K562 (cell line): Measurements from ENCODE around the gene SPTLC3. TPM values are rescaled to one million over a fixed set of nuclear protein-coding genes. Genes with fewer than 3 reads are reported as not detected.

Experiments used
- ATAC-seq: fragments of 200-7000 bp; cut with Tn5 transposase; 3 replicates; pipeline ENCODE4 v1.9.1; 2020; ENCODE audit warnings: moderate library complexity
- BruUV-seq: library from RNA; stranded (reverse); fragments of 400-500 nt; replicated peaks from 2 replicates; lab custom pipeline; 2021; lab: Mats Ljungman, UMichigan
- CTCF ChIA-PET: fragments of 300-600 bp; formaldehyde crosslinking; extraction: SDS; loops from one replicate; lab custom pipeline; 2021; ENCODE audit warnings: low intra/inter-chr PET ratio; lab: Yijun Ruan, JAX
- POLR2A ChIA-PET: fragments of 300-600, 350-650 bp; sonication (Branson Sonifier 250); formaldehyde crosslinking; extraction: SDS; loops from one replicate; lab custom pipeline; 2021; ENCODE audit warnings: antibody characterized with exemption, inconsistent platforms; lab: Yijun Ruan, JAX
- DNase-seq, 4 experiments: peaks; one replicate each; pipeline versions ENCODE4 v3.0.0 to v3.0.0-alpha.2; 2011 to 2018; ENCODE audit warnings: low spot score in 3 of 4, mixed read lengths in 3 of 4; ENCODE audit errors: extremely low read depth in 1 of 4
- FAIRE-seq: peaks from 2 replicates; lab custom pipeline; 2011; peaks lifted over from hg19 to GRCh38; lab: Jason Lieb, UNC
- H2AFZ ChIP-seq: 2 replicates; pipeline ENCODE4 v1.6.0; 2011; ENCODE audit warnings: low read depth, low read length, control low read depth, inconsistent platforms
- H3K27ac ChIP-seq: fragments of 200-600 bp; 3 replicates; pipeline ENCODE4 v1.8.0; 2011; ENCODE audit warnings: low read depth, mild to moderate bottlenecking, control low read depth, inconsistent platforms, low read length, moderate library complexity, mixed read lengths; ENCODE audit errors: extremely low read depth
- H3K27me3 ChIP-seq, 2 experiments: fragments of 300-600 bp in 1 of 2; 2 replicates in 1 of 2; 3 replicates in 1 of 2; pipeline versions ENCODE4 v1.6.0 to v1.8.0; 2011; ENCODE audit warnings: inconsistent platforms in 2 of 2, low read length in 2 of 2, mild to moderate bottlenecking in 1 of 2, mixed read lengths in 1 of 2, moderate library complexity in 1 of 2; ENCODE audit not compliant: control insufficient read depth in 2 of 2, insufficient read depth in 2 of 2
- H3K36me3 ChIP-seq: fragments of 300-600 bp; 3 replicates; pipeline ENCODE4 v1.8.0; 2011; ENCODE audit warnings: mild to moderate bottlenecking, low read length, inconsistent platforms; ENCODE audit not compliant: control insufficient read depth, insufficient read depth
- H3K4me1 ChIP-seq, 2 experiments: fragments of 200-600 bp in 1 of 2; replicated peaks in 1 of 2; 2 replicates in 1 of 2; 3 replicates in 1 of 2; pipeline versions ENCODE4 v1.5.1 to v1.8.0; 2011; ENCODE audit warnings: inconsistent platforms in 2 of 2, low read length in 2 of 2, mild to moderate bottlenecking in 1 of 2, mixed read lengths in 1 of 2, moderate library complexity in 1 of 2; ENCODE audit not compliant: control insufficient read depth in 2 of 2, insufficient read depth in 2 of 2
- H3K4me2 ChIP-seq: 2 replicates; pipeline ENCODE4 v1.6.1; 2011; ENCODE audit warnings: low read length, control low read depth, inconsistent platforms, mixed read lengths; ENCODE audit not compliant: insufficient read depth
- H3K4me3 ChIP-seq: fragments of 200-600 bp; sonication (generic), shearing (Covaris generic); 2 replicates; pipeline ENCODE4 v1.5.1; 2016; ENCODE audit warnings: control low read depth, inconsistent platforms
- H3K79me2 ChIP-seq: fragments of 200-600 bp; 3 replicates; pipeline ENCODE4 v1.8.0; 2011; ENCODE audit warnings: low read length, inconsistent platforms; ENCODE audit not compliant: control insufficient read depth, insufficient read depth
- H3K9ac ChIP-seq, 2 experiments: 2 replicates each; pipeline versions ENCODE4 v1.6.0 to v1.6.1; 2011; ENCODE audit warnings: low read depth in 2 of 2, low read length in 2 of 2, control low read depth in 1 of 2, inconsistent platforms in 1 of 2, mild to moderate bottlenecking in 1 of 2, mixed read lengths in 1 of 2; ENCODE audit not compliant: insufficient read depth in 1 of 2
- H3K9me1 ChIP-seq: one replicate; pipeline ENCODE4 v1.6.0; 2011; ENCODE audit warnings: inconsistent platforms, mild to moderate bottlenecking, low read length, moderate library complexity; ENCODE audit not compliant: control insufficient read depth, insufficient read depth
- H3K9me3 ChIP-seq: replicated peaks from 2 replicates; pipeline ENCODE4 v1.5.1; 2011; ENCODE audit warnings: low read depth, low read length, inconsistent platforms; ENCODE audit not compliant: control insufficient read depth, insufficient read depth
- H4K20me1 ChIP-seq: replicated peaks from 2 replicates; pipeline ENCODE4 v1.6.1; 2011; ENCODE audit warnings: low read length, inconsistent platforms, mixed read lengths; ENCODE audit not compliant: control insufficient read depth, insufficient read depth
- CHD1 ChIP-seq: fragments of 200-600 bp; sonication (generic); IDR thresholded peaks from one replicate; pipeline ENCODE4 v1.6.1; 2012; ENCODE audit warnings: mild to moderate bottlenecking, moderate library complexity, low read length, inconsistent platforms
- FOXA3 ChIP-seq, 2 experiments: fragments of 450-650 bp in 1 of 2; sonication (generic) in 1 of 2; formaldehyde crosslinking; IDR thresholded peaks in 1 of 2; conservative IDR thresholded peaks in 1 of 2; 2 replicates each; pipeline versions ENCODE4 v1.4.0 to v1.8.0; 2020 to 2022; ENCODE audit warnings: mild to moderate bottlenecking in 2 of 2, missing genetic modification reagents in 1 of 2
- HINFP ChIP-seq: fragments of 450-650 bp; conservative IDR thresholded peaks from 2 replicates; pipeline ENCODE4 v1.6.1; 2016; ENCODE audit warnings: missing genetic modification characterization, low read depth, mild to moderate bottlenecking, control low read depth, missing compliant biosample characterization
- HMGXB4 ChIP-seq: sonication (generic); formaldehyde crosslinking; IDR thresholded peaks from 2 replicates; pipeline ENCODE4 v1.8.1; 2023; ENCODE audit warnings: mild to moderate bottlenecking, missing genetic modification reagents
- MAZ ChIP-seq, 2 experiments: fragments of 450-650 bp in 1 of 2; sonication (generic) in 1 of 2; formaldehyde crosslinking; IDR thresholded peaks in 1 of 2; conservative IDR thresholded peaks in 1 of 2; 2 replicates each; pipeline versions ENCODE4 v1.4.0 to v1.5.0; 2020; ENCODE audit warnings: mild to moderate bottlenecking in 1 of 2, missing genetic modification reagents in 1 of 2
- MEIS2 ChIP-seq: fragments of 450-650 bp; IDR thresholded peaks from 2 replicates; pipeline ENCODE4 v1.6.1; 2014; ENCODE audit warnings: mild to moderate bottlenecking; ENCODE audit not compliant: partially characterized antibody
- NFIC ChIP-seq: fragments of 450-650 bp; IDR thresholded peaks from 2 replicates; pipeline ENCODE4 v1.6.1; 2017; ENCODE audit warnings: mild to moderate bottlenecking, inconsistent platforms
- NR2F6 ChIP-seq: fragments of 450-650 bp; formaldehyde crosslinking; IDR thresholded peaks from 2 replicates; pipeline ENCODE4 v1.4.0; 2020; ENCODE audit warnings: mild to moderate bottlenecking
- RBFOX2 ChIP-seq: fragments of 200-400 bp; formaldehyde crosslinking; IDR thresholded peaks from 2 replicates; pipeline ENCODE4 v1.6.1; 2017; ENCODE audit warnings: low read depth, mild to moderate bottlenecking, low read length, moderate library complexity
- RCOR1 ChIP-seq, 2 experiments: IDR thresholded peaks; 2 replicates each; pipeline ENCODE4 v1.6.1; 2012; ENCODE audit warnings: low read depth in 2 of 2, low read length in 2 of 2, borderline replicate concordance in 1 of 2, improper control_type of control experiment in 1 of 2
- SFPQ ChIP-seq: fragments of 200-400 bp; formaldehyde crosslinking; IDR thresholded peaks from 2 replicates; pipeline ENCODE4 v1.6.1; 2017; ENCODE audit warnings: mild to moderate bottlenecking, low read depth, low read length, moderate library complexity
- SUPT5H ChIP-seq: fragments of 450-650 bp; IDR thresholded peaks from 2 replicates; pipeline ENCODE4 v1.6.1; 2016
- ZNF143 ChIP-seq: sonication (generic); formaldehyde crosslinking; IDR thresholded peaks from 2 replicates; pipeline ENCODE4 v1.9.0; 2022; ENCODE audit warnings: mild to moderate bottlenecking, missing genetic modification reagents
- ZNF224 ChIP-seq: sonication (generic); formaldehyde crosslinking; IDR thresholded peaks from 2 replicates; pipeline ENCODE4 v1.8.0; 2022; ENCODE audit warnings: mild to moderate bottlenecking, missing genetic modification reagents
- ZNF699 ChIP-seq: fragments of 250-450 bp; sonication (Bioruptor Pico); IDR thresholded peaks from 2 replicates; pipeline ENCODE4 v1.8.0; 2021; ENCODE audit warnings: mild to moderate bottlenecking, moderate library complexity; ENCODE audit not compliant: insufficient replicate concordance
- ZNF785 ChIP-seq: fragments of 250-450 bp; sonication (Bioruptor Pico); IDR thresholded peaks from 2 replicates; pipeline ENCODE4 v1.4.0; 2020; ENCODE audit warnings: mild to moderate bottlenecking
- WGBS: fragments of 100-300 bp; shearing (Covaris generic); methylation state at CpG from one replicate; pipeline ENCODE4 v1.1.6; 2016; ENCODE audit warnings: low coverage, mixed read lengths; ENCODE audit not compliant: insufficient coverage; ENCODE audit errors: missing lambda C conversion rate; 5-methylcytosine and 5-hydroxymethylcytosine counted together
- in situ Hi-C: fragments of 300-500 bp; cut with MboI; formaldehyde crosslinking; loops from 4 replicates; pipeline ENCODE4 v1.15.0; 2018; ENCODE audit warnings: inconsistent platforms, mixed read lengths
- intact Hi-C: fragments of 100-400 bp; cut with micrococcal nuclease; formaldehyde crosslinking; loops from 2 replicates; pipeline ENCODE4 v1.14.2; 2022
- polyA plus RNA-seq, 8 experiments: library from polyadenylated mRNA; depleted of rRNA in 4 of 8; stranded (reverse) in 5 of 8; unstranded in 3 of 8; fragments of >200 nt; fragmentation: Nextera tagmentation in 2 of 8; fragmentation: Illumina TruSeq in 1 of 8; extraction: Ambion mirVana in 2 of 8; extraction: Trizol in 1 of 8; gene quantifications; 2 replicates each; pipeline versions ENCODE4 v1.2.1 to v1.2.3, GENCODE V29; 2011 to 2014; ENCODE audit warnings: inconsistent platforms in 1 of 8, missing spikeins in 1 of 8
- total RNA-seq, 7 experiments: library from RNA; depleted of rRNA in 6 of 7; stranded (reverse); fragments of >200 nt in 6 of 7; fragmentation: Illumina TruSeq in 2 of 7; extraction: Trizol in 2 of 7; gene quantifications; 2 replicates each; pipeline versions ENCODE4 v1.2.1 to v1.2.3, GENCODE V29; 2011 to 2021; ENCODE audit warnings: low replicate concordance in 1 of 7

Gene SPTLC3
- total and polyA plus RNA-seq, 9 of the 15 experiments (the other 6 are each of a cell fraction or from before 2014, with no cell fraction given) = not detected

GRCh38 chr20:13110796-13111195 lies 102.0 kb downstream of the SPTLC3 start (continued):
- TF ChIP-seq SFPQ = no peak
- TF ChIP-seq ZNF699 (CRISPR knock-in tag) = no peak
- no peak for TF ChIP-seq FOXA3 (CRISPR knock-in tag; conservative IDR thresholded peaks at IDR 0.05 in 1 of 2, IDR thresholded peaks at IDR 0.05 in 1 of 2)
- no peak for TF ChIP-seq RCOR1 (IDR thresholded peaks at IDR 0.05; ENCODE audit: borderline replicate concordance in 1 of 2, low read depth in 2 of 2, low read length in 2 of 2)
- no peak for TF ChIP-seq NFIC
- no peak for TF ChIP-seq ZNF785 (CRISPR knock-in tag)
- TF ChIP-seq NR2F6 (CRISPR knock-in tag) = no peak

- Histone ChIP-seq H3K4me2 (no peak overlapping the region), H3K27me3 (no peaks in the 10 kb centered on the region), H3K79me2 (no peaks in the 10 kb centered on the region), H3K4me3 (no peak overlapping the region), H2AFZ (no peak overlapping the region), H3K27ac (no peak overlapping the region), H3K9ac (no peak overlapping the region), H3K9me1 (no peaks in the 10 kb centered on the region), H3K9me3 (no peaks in the 10 kb centered on the region), H3K36me3 (no peaks in the 10 kb centered on the region), H3K4me1 (no peaks in the 10 kb centered on the region), H4K20me1 (no peaks in the 10 kb centered on the region)
- ChIA-PET POLR2A (no interaction called here), CTCF (no interaction called here)
- FAIRE-seq = no peak
- no peak for ATAC-seq
- DNase-seq = no peak
- WGBS = 0% methylated on average over 5 of the region's 5 CpGs
- no TSS peak for BruUV-seq
- in situ Hi-C loops (no loop called here), intact Hi-C loops (loop anchor here (10.0 kb wide), 1 partner anchor 943 kb away; no protein-coding TSS in a partner anchor)
- TF ChIP-seq MAZ (CRISPR knock-in tag; conservative IDR thresholded peaks at IDR 0.05 in 1 of 2, IDR thresholded peaks at IDR 0.05 in 1 of 2) (no peak), RBFOX2 (no peak), ZNF224 (CRISPR knock-in tag) (no peak), MEIS2 (no peak), CHD1 (no peak), HMGXB4 (CRISPR knock-in tag) (no peak), HINFP (tag) (no peak), SUPT5H (no peak), ZNF143 (CRISPR knock-in tag) (no peak)
These were observed 102.6 kb downstream of the SPTLC3 start for GRCh38 chr20:13111249-13111911.
